ENCODE data around the gene MYH16.

DNA sequence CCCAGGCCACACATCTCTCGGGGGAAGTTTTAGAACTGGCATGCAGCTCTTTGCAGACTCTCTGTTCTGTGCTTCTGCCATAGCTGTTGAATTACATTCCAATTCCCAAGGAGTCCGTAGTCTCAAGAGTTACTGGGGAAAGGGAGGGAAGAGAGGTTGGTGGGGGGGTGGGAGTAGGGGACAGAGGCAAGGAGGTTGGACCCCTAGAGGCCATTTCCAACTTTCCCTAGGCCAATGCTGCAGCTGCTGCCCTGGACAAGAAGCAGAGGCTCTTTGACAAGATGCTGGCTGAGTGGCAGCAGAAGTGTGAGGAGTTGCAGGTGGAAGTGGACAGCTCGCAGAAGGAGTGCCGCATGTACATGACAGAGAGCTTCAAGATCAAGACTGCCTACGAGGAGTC lies 23.8 kb downstream of the MYH16 start:
- no peak for TF ChIP-seq CTCF (IDR thresholded peaks at IDR 0.05)
- TF ChIP-seq POLR2A (IDR thresholded peaks at IDR 0.05) = no peak

All from vagina (tissue), 2 donors.